ENCODE data around the gene CD22.
"Not testable (repeated sequence)": the region's sequence is repeated elsewhere in the genome, so short reads cannot be mapped to it uniquely, and the experiment has no call there.

The CD22 gene

GRCh38 chr19:35328851-35329285, at the start of gene CD22:
Gene CD22 (plus strand): TSS chr19:35329187. CDS start chr19:35332041, 2,854 bp downstream.
- peak; percentile 38 for ATAC-seq
- Mint-ChIP-seq H3K4me3 (peak within 1 kb of the TSS; percentile 43), H3K9me3 (no peaks in the 10 kb centered on the region), H3K27ac (no peak within 1 kb of the TSS), H3K4me1 (peaks cover 21% of the 10 kb centered on the region), H3K36me3 (peaks cover 6% of the 10 kb centered on the region)
- DNase-seq (ENCODE audit: low spot score in 2 of 2), result no peak

GRCh38 chr19:35279374-35279773, 49.6 kb upstream of the CD22 start:
- ATAC-seq (no peak), DNase-seq (ENCODE audit: low spot score in 2 of 2) (no peak)
- H3K4me1 Mint-ChIP-seq, result no peaks in the 10 kb centered on the region
- no peaks in the 10 kb centered on the region for H3K9me3 Mint-ChIP-seq
- H3K4me3 Mint-ChIP-seq, result no peak overlapping the region
- H3K27ac Mint-ChIP-seq, result no peak overlapping the region
- peaks cover 61% of the 10 kb centered on the region for H3K36me3 Mint-ChIP-seq

- no peaks in the 10 kb centered on the region for H3K4me1 Mint-ChIP-seq
These were observed 48.8 kb upstream of the CD22 start for GRCh38 chr19:35279985-35280821.

GRCh38 chr19:35281303-35281702, 47.7 kb upstream of the CD22 start:
- H3K27ac Mint-ChIP-seq, result no peak overlapping the region

More at GRCh38 chr19:35279985-35280821, 48.8 kb upstream of the CD22 start:
- no peak overlapping the region for H3K4me3 Mint-ChIP-seq
- H3K27ac Mint-ChIP-seq, result peak overlapping the region; percentile 24
- peaks cover 52% of the 10 kb centered on the region for H3K36me3 Mint-ChIP-seq
- DNase-seq (ENCODE audit: low spot score in 2 of 2) (no peak), ATAC-seq (no peak)
- H3K9me3 Mint-ChIP-seq, result no peaks in the 10 kb centered on the region

GRCh38 chr19:35284153-35285094, 44.6 kb upstream of the CD22 start:
- H3K36me3 Mint-ChIP-seq, result peaks cover 10% of the 10 kb centered on the region
- no peaks in the 10 kb centered on the region for H3K4me1 Mint-ChIP-seq
- DNase-seq (ENCODE audit: low spot score in 2 of 2), result no peak
- H3K9me3 Mint-ChIP-seq, result no peaks in the 10 kb centered on the region
- H3K4me3 Mint-ChIP-seq, result no peak overlapping the region
- no peak for ATAC-seq
- no peak overlapping the region for H3K27ac Mint-ChIP-seq

More at GRCh38 chr19:35281303-35281702, 47.7 kb upstream of the CD22 start:
- no peaks in the 10 kb centered on the region for H3K9me3 Mint-ChIP-seq
- no peaks in the 10 kb centered on the region for H3K4me1 Mint-ChIP-seq
- ATAC-seq, result peak; percentile 24
- H3K4me3 Mint-ChIP-seq, result no peak overlapping the region
- no peak for DNase-seq (ENCODE audit: low spot score in 2 of 2)
- H3K36me3 Mint-ChIP-seq, result peaks cover 41% of the 10 kb centered on the region

GRCh38 chr19:35285095-35285449, 43.9 kb upstream of the CD22 start:
- H3K36me3 Mint-ChIP-seq, result peaks cover 6% of the 10 kb centered on the region
- H3K4me3 Mint-ChIP-seq, result no peak overlapping the region
- no peaks in the 10 kb centered on the region for H3K9me3 Mint-ChIP-seq
- ATAC-seq (no peak), DNase-seq (ENCODE audit: low spot score in 2 of 2) (no peak)
- no peaks in the 10 kb centered on the region for H3K4me1 Mint-ChIP-seq
- no peak overlapping the region for H3K27ac Mint-ChIP-seq

GRCh38 chr19:35285465-35285864, 43.5 kb upstream of the CD22 start:
- H3K36me3 Mint-ChIP-seq, H3K9me3 Mint-ChIP-seq: not testable (repeated sequence)

GRCh38 chr19:35286101-35286500, 42.9 kb upstream of the CD22 start:
- not testable (repeated sequence) for H3K36me3 Mint-ChIP-seq; ATAC-seq; H3K4me1 Mint-ChIP-seq; DNase-seq (ENCODE audit: low spot score in 2 of 2); H3K4me3 Mint-ChIP-seq; H3K9me3 Mint-ChIP-seq; H3K27ac Mint-ChIP-seq

More at GRCh38 chr19:35285465-35285864, 43.5 kb upstream of the CD22 start:
- not testable (repeated sequence) for H3K4me1 Mint-ChIP-seq; H3K27ac Mint-ChIP-seq; ATAC-seq; DNase-seq (ENCODE audit: low spot score in 2 of 2); H3K4me3 Mint-ChIP-seq

- ATAC-seq (no peak), DNase-seq (ENCODE audit: low spot score in 2 of 2) (no peak)
- Mint-ChIP-seq H3K36me3 (no peaks in the 10 kb centered on the region), H3K9me3 (no peaks in the 10 kb centered on the region), H3K4me3 (no peak overlapping the region), H3K4me1 (no peaks in the 10 kb centered on the region), H3K27ac (no peak overlapping the region)
These were observed 41.3 kb upstream of the CD22 start for GRCh38 chr19:35287713-35288112.

- H3K27ac Mint-ChIP-seq, result no peak overlapping the region
- H3K36me3 Mint-ChIP-seq, result no peaks in the 10 kb centered on the region
- no peaks in the 10 kb centered on the region for H3K4me1 Mint-ChIP-seq
- DNase-seq (ENCODE audit: low spot score in 2 of 2) (no peak), ATAC-seq (no peak)
- H3K9me3 Mint-ChIP-seq, result no peaks in the 10 kb centered on the region
- no peak overlapping the region for H3K4me3 Mint-ChIP-seq
These were observed 40.7 kb upstream of the CD22 start for GRCh38 chr19:35288331-35288730.

- DNase-seq (ENCODE audit: low spot score in 2 of 2) (no peak), ATAC-seq (no peak)
- Mint-ChIP-seq H3K4me3 (no peak overlapping the region), H3K4me1 (no peaks in the 10 kb centered on the region), H3K9me3 (no peaks in the 10 kb centered on the region), H3K36me3 (no peaks in the 10 kb centered on the region), H3K27ac (no peak overlapping the region)
These were observed 40.1 kb upstream of the CD22 start for GRCh38 chr19:35288906-35289305.

- peak overlapping the region; percentile 27 for H3K27ac Mint-ChIP-seq
These were observed 38.4 kb upstream of the CD22 start for GRCh38 chr19:35290381-35291127.

GRCh38 chr19:35291259-35291658, 37.7 kb upstream of the CD22 start:
- H3K4me3 Mint-ChIP-seq, result no peak overlapping the region
- no peak for ATAC-seq
- H3K27ac Mint-ChIP-seq, result peak overlapping the region; percentile 27
- no peaks in the 10 kb centered on the region for H3K36me3 Mint-ChIP-seq
- H3K9me3 Mint-ChIP-seq, result no peaks in the 10 kb centered on the region
- peaks cover 6% of the 10 kb centered on the region for H3K4me1 Mint-ChIP-seq
- no peak for DNase-seq (ENCODE audit: low spot score in 2 of 2)

More at GRCh38 chr19:35290381-35291127, 38.4 kb upstream of the CD22 start:
- no peak for DNase-seq (ENCODE audit: low spot score in 2 of 2)
- no peaks in the 10 kb centered on the region for H3K9me3 Mint-ChIP-seq
- H3K4me1 Mint-ChIP-seq, result no peaks in the 10 kb centered on the region
- no peak for ATAC-seq
- H3K4me3 Mint-ChIP-seq, result no peak overlapping the region
- H3K36me3 Mint-ChIP-seq, result no peaks in the 10 kb centered on the region

- Mint-ChIP-seq H3K27ac (peak within 1 kb of the TSS; percentile 27), H3K9me3 (no peaks in the 10 kb centered on the region), H3K36me3 (no peaks in the 10 kb centered on the region), H3K4me1 (peaks cover 6% of the 10 kb centered on the region), H3K4me3 (no peak within 1 kb of the TSS)
- no peak for ATAC-seq
- DNase-seq (ENCODE audit: low spot score in 2 of 2), result no peak
These were observed 37.1 kb upstream of the CD22 start, which contains the start of gene MAG for GRCh38 chr19:35291916-35292315. Gene MAG (plus strand): TSS chr19:35292161. CDS start chr19:35295409, 3,248 bp downstream.
